ACHN (cell line): ENCODE measurements around the gene TBC1D3L.
"Not testable (repeated sequence)": the region's sequence is repeated elsewhere in the genome, so short reads cannot be mapped to it uniquely, and the experiment has no call there.

ENCODE experiments used
- DNase-seq: peaks from one replicate; pipeline ENCODE4 v3.0.0-alpha.2; 2015
- in situ Hi-C: cut with HindIII; loops from 2 replicates; pipeline ENCODE4 v1.10.0; 2017; ENCODE audit warnings: low sequenced_read_pairs, low pct_ligation_motif_present, low pct_unique_long_range_greater_than_20kb

TBC1D3L gene

DNA sequence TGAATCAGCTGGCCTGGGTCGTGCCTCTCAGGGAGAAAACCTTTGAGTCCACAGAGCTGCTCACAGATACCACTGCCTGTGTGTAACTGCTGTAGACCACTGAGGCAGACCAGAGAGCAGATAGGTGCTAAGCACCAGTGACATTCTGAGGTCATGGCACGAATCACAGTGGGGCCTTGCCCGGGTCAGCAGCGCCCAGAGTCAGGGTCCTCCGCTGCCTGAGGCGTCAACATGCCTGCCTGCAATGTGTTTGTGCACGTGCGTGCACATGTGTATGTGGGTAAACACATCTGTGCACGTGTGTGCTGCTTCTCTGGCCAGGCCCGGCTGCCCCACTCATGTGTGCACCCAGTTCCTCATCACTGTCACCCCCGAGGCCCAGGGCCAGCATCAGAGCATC is at the start of gene TBC1D3L:
Gene TBC1D3L (minus strand): TSS at position 101 of the 400 bp plus-strand sequence. CDS start 1,540 bp downstream, outside the sequence.
- in situ Hi-C loops, DNase-seq: not testable (repeated sequence)

DNA sequence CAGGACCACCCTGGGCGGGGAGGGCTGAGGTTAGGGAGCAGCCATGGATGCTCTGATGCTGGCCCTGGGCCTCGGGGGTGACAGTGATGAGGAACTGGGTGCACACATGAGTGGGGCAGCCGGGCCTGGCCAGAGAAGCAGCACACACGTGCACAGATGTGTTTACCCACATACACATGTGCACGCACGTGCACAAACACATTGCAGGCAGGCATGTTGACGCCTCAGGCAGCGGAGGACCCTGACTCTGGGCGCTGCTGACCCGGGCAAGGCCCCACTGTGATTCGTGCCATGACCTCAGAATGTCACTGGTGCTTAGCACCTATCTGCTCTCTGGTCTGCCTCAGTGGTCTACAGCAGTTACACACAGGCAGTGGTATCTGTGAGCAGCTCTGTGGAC is 14.8 kb upstream of the TBC1D3L start, which contains the start of gene TBC1D3D:
Gene TBC1D3D (plus strand): TSS at position 301 of the 400 bp plus-strand sequence. CDS start 1,585 bp downstream, outside the sequence.
- DNase-seq, in situ Hi-C loops: not testable (repeated sequence)
